NCI-H1694 treated with DMSO at 0.1 percent for 48 hours (cell line): Measurements from ENCODE around the gene COL5A1.

Source experiments
- DNase-seq: peaks from one replicate; lab custom pipeline; 2025; lab: John Stamatoyannopoulos, UW

COL5A1 gene

DNA sequence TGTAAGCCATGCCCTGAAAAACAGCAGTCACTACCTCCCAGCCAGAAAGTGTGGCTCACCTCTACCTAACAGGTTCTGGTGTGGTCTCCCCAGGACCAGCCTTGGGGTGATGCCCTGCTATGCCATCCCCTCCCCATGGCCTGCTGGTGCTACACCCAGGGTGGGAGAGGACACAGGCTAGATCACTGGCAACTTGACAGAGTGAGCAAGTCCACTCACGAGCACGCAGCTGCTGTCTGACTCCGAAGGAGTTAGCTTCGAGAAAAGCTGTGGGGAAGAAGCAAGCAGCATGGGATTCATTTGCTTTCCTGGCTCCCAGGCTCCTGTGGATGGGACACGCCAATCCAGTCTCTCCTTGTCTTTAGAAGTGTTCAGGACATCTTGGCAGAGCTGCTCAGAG is 102.2 kb downstream of the COL5A1 start:
- DNase-seq, result no peak

DNA sequence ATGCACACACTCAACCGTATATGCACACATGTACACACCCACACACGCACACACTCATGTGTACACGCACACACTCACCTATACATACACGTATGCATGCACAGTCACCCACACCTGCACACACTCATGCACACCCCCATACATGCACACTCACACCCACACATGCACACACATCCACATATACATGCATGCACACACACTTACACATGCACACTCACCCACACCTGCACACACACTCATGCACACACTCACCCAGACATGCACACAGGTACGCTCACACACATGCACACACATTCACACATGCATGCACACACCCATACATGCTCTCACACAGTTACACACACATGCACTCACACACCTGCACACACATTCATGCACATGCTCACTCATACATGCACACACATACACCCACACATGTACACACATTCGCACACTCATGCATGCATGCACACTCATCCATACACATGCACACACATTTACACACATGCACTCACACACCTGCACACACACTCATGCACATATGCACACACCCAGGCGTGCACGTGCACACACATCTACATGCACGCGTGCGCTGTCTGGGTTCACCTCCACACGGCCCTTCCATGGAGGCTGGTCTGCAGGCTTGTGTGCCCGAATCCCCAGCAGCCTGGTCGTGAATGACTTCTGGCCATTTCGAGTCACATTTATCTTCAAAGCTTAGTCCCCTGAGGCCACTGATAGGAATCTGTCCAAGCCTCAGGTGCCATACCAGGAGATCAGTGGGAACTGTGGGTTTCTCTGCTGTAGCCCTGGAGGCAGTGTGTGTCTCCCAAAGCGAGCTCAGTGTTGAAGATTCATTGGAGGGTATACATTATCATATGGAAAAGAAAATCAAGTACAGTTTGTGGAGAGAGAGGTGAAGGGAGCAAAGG is 103.0 kb downstream of the COL5A1 start:
- DNase-seq, result no peak

DNA sequence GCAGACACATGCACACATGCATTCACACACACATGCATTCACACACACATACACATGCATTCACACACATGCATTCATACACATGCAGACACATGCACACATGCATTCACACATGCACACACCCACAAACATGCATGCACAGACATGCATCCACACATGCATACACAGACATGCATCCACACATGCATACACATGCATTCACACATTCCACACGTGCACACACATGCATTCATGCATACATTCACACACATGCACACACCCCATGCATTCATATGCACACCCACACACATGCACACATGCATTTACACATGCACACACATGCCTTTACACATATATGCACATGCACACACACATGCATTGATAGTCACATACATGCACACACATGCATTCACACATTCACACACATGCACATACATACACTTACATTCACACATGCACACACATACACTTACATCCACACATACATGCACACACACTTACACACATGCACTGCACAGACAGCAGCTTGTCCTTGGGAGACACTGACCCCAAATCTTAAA is 106.4 kb downstream of the COL5A1 start:
- DNase-seq, result no peak

DNA sequence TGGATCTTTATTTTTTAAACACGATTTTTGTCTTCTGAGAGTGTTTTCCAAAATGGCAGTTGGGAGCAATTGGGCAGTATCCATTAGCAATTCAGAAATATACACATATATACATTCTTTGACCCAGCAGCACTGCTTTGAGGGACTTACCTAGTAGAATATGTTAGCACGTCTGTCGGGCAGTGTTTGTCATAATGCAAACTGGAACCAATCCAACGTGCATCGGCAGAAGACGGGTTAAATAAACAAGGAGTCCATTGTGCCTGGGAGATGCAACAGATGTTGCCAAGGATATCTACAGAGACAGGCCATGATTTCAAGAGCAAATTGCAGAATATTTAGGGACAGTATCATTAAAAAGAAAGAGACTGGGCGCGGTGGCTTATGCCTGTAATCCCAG is 107.0 kb downstream of the COL5A1 start:
- no peak for DNase-seq

DNA sequence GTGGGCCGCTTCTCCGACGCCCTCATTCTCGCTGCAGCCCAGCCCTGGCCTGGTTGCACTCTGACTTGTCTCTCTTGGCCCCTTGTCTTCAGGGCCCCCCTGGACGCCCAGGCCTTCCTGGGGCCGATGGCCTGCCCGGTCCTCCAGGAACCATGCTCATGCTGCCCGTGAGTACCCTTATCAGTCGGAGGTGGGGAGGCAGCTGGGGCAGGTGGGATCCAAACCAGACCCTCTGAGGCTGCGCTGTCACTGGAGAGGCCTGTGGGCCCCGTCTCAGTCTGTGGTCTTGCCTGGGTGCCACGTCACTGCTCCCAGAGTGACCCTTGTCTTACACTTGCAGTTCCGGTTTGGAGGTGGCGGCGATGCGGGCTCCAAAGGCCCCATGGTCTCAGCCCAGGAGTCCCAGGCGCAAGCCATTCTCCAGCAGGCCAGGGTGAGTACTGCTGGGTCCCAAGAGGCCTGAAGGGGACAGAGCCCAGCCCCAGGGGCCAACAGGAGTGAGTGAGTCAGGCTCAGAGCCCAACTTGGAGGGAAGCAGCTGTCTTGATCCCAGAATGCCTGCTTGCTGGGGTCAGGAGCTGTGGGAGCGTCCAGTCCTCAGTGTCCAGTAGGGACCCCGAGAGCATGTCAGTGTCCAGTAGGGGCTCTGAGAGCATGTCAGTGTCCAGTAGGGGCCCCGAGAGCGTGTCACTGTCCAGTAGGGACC is 109.0 kb downstream of the COL5A1 start:
- no peak for DNase-seq

DNA sequence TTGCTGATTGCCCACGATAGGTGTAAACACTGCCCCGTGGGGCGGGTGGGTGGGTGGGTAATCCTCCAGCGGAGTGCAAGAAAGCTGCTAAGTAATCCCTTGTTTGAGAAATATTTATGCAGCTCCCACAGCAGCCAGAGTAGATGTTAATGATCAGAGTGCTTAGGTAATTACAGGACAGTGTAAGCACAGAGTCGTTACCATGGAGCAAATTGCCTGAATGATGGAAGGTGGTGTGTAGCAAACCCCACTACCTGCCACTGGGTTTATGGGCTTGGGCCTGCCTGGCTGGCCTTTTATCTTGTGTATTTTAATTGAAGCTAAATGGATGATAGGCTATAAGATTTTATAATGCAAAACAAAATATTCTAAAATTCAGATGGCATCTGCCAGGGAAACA is 110.0 kb downstream of the COL5A1 start:
- no peak for DNase-seq

DNA sequence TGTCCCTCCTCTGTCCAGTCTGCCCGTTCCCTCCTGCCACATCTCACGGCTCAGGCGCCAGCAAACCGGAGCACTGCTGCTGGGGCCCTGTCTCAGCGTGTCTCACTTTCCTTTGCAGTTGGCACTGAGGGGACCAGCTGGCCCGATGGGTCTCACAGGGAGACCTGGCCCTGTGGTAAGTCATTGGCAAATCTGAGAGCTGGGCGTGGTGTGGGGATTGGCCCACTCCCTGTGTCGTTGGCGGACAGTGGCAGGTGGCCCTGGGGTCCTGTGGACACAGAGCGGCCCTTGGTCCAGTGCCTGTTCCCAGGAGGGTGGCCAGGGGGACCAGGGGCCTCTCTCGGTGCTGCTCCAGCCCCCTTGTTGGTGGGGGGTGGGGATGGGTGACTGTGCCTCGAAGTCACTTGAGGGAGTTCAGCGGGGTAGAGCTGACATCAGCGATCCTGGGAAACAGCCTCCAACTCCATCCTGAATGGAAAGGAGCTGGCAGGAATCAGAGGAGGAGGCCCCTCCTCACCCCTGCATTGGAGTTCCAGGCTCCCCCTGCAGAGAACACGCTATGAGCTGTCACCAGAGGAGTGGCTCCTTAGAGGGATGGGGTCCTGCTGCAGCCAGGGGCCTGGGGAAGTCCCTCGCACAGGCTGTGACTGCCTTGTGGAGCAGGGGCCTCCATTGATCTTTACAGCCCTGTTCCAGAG is 111.0 kb downstream of the COL5A1 start:
- no peak for DNase-seq

DNA sequence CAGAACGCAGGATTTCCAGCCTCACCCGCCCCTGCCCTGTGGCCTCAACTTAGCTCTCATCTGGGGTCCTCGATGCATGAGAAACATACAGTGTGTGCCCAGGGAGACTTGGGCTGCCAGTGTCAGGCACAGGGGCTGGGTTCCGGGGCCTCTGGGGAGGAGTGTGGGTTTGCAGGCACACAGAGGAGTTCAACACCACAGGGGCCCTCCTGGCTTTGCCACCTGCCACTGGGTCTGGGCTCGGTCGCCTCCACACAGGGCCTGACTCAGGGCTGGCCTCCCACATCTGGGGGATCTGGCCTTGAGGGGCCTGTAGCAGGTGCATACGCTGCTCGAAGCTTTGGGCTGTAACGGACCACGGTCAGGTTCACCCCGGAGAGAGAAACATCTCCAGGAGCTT is 111.6 kb downstream of the COL5A1 start:
- DNase-seq, result no peak

DNA sequence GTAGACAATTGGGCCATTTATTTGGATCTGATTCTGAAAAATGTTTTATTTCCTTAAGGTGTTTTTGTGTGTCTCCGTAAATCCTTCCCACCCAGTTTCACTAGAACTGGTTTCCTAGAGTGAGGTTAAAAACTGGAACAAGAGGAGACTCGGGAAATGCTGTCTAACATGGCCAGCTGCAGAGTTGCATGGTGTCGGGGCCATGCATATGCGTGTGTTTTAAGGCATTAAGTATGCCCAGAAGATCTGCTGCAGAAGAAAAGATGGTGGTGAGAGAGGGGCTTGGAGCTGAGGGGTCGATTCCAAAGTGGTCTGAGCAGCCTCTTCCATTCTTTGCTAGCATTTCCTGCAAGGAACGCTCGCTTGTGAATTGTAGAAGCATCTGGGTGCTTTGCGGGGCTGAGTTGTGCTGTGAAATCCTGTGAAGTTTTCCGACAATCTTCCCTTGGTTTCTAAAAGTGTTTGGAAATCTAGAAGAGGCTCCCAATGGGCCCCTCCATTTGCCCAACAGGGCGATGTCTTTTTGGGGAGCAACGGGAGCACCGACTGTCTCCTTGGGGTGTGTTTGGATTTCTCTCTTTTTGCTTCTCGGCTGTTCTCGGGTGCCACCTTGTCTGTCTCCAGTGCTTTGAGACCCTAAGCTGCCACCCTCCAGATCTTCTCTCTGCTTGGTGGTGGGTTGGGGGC is 113.8 kb downstream of the COL5A1 start:
- no peak for DNase-seq

DNA sequence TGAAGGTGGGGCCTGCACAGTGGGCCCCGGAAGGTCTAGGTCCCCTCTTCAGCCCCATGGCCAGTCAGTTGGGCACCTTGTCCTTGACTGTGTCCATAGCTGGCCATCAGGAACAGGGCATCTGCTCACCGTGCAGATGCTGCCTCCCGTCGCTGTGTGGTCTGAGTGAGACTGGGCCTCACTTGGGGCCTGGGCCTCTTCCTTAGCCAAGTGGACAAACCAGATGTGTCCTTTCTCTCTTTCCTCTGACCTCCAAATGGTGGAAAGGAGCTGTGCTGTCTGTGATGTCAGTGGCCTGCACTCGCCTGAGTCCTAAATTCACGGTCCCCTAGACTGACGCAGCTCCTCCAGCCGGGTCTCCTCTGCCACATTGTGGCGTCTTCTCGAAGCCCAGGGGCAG is 114.5 kb downstream of the COL5A1 start:
- no peak for DNase-seq

DNA sequence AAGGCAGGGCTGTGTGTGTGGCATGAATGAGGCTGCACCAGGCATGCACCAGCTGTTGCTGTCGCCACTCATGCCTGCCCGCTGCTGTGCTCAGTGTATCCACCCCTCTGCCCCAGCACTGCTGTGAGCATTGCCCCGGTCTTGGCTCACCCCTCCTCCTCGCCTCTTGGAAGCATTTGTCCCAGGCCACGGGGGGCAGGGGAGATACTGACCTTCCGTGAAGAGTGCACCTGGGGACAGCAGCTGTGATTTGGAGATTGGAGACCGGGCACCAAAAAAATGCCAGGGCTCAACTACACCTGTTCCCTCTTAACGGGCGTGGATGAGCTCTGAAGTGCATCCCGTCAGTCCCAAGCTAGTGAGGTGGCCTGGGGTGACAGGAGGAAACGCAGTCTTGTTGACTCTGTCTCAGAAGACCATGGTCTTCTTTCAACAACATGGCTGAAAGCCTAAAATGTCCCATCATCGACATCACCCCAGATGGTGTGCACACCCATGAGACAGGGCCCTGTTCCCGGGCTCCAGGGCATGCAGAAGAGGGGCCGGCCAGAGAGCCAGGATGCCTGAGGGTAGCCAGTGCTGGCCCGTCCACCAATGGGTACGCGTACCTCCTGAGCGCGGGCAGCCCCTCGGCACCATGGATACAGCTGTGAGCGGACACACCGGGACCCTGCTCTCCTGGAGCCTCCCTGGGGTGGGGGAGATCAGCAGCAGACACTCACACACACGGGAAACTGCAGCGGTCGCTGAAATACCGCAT is 115.8 kb downstream of the COL5A1 start:
- DNase-seq, result no peak

DNA sequence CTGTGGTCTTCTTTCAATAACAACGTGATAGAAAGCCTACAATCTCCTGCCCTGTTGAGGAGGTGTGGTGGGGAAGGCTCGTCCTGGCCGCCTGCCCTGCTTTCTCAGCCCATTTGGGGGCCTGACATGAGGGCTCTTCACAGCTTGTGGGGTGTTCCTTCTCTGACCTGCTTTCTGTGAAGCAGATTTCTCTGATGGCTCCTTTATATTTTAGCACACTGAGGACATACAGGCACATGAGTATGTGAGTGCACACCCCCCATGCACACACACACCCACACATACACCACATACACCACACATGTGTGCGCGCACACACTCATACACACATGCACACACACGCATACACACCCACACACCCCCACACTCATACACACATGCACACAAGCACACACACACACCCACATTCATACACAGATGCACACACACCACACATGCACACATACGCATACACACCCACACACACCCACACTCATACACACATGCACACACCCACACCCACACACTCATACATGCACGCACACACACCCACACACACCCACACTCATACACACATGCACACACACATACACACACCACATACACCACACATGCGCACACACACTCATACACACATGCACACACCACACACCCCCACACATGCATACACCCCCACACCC is 117.5 kb downstream of the COL5A1 start:
- DNase-seq, result no peak

DNA sequence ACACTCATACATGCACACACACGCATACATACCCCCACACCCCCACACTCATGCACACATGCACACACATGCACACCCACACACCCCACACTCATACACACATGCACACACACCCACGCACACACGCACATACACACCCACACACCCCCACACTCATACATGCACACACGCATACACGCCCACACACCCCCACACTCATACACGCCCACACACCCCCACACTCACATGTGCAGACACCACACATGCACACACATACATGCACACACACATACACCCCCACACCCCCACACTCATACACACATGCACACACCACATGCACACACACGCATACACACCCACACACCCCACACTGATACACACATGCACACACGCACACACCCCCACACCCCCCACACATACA is 118.3 kb downstream of the COL5A1 start:
- no peak for DNase-seq

DNA sequence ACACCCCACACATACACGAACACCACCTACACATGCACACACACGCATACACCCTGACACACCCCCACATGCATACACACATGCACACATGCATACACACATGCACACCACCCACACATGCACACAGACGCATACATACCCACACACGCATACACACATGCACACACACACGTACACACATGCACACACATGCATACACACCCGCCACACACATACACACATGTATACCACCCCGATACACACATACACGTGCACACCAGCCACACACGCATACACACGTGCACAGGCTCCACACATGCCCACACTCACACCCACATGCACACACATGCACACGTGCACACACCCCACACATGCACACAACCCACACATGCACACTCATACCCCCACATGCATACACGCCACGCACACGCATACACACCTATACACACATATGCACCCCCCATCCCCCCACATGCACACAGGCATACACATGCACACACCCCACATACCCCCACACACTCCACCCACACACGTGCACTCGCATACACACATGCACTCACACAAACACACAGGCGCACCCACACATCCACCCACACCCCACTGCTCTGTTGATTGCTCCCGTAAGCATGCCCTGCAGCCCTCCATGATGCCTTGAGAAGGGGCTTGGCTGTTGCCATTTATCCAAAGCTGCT is 119.3 kb downstream of the COL5A1 start:
- no peak for DNase-seq

DNA sequence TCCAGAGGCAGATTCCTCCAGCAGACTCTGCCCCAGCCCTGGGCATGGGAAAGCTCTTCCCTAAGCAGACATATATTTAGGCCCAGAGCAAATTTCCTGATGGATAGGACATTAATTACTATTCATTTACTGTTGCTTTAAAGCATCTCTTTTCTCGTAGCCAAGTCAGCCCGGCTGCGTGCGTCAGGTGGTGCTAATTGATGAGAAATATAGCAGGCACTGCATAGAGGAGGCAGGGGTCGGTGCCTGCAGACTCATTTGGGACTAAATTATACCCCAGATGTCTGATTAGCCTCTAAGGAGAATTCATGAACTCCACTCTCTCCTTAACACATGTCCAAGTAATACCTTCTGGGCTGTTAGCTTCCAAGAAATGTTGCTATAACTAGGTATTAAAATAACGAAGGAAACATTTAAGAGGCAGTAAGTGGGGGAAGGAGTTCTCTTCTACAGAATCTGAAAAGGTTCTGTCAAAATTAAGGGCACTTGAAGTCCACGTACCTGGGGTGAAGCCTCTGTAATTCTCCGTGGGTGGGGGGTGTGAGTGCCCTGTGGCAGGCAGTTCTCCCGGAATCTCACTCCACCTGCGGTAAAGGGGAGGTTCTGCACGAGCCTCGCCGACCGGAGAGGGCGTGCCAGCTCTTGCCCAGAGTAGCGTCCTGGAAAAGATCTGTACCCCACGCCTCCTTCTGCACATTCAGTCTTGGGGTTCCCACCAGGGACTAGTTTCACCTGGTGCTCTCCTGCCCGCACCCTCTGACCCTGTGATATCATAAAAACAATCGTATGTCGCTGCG is 123.1 kb downstream of the COL5A1 start:
- DNase-seq, result no peak

DNA sequence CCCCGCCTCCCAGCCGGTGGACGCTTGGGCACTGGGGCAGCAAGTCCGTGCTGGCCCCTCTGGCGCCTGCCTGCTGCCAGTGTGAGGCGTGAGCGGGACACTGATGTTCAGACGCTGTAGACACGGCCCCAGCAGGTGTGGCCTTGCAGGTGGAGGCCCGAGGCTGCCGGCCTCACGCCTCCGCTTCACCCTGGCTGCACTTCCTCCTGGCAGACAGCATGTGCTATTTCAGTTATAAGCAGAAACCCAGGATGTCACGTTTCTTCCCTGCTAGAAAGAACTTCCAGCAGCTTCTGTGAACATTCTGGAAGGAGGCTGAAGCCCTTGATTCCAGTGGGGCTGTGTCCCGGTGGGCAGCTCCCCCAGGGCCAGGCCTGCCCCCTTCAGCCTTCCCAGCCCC is 124.2 kb downstream of the COL5A1 start:
- no peak for DNase-seq

DNA sequence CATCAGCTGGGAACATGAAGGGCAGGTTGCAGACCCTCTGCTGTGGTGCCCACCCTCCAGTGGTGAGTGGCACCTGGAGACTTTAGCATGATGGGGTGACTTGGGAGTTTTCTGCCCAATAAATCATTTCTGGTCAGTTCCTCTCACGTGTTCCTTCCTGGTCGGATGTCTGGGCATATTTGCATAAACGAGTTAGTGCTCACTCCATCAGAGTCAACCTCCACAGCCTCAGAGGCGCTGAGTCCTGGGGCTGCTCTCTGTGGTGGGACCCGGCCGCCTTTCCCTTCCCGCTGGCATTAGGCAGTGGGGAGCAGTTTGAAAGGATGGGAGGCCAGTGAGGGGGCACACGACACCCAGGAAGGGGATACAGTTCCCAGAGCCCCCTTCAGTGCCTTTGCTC is 125.0 kb downstream of the COL5A1 start:
- no peak for DNase-seq

DNA sequence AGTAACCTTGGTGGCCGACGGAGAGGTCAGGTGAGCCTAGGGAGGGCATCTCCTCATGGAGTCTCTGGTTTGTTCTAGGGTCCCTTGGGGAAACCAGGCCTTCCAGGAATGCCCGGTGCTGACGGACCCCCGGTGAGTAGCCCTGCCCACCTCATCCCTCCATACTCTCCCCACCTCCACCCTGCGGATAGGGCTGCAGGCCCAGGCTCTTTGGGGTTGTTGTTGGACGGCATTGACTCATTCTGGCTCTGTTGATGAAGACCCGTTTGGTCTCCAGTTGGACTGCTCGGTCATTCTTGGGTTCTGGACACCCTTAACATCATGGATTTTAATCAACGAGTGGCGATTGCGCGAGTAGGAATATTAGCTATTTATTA is 126.7 kb downstream of the COL5A1 start:
- DNase-seq, result no peak

DNA sequence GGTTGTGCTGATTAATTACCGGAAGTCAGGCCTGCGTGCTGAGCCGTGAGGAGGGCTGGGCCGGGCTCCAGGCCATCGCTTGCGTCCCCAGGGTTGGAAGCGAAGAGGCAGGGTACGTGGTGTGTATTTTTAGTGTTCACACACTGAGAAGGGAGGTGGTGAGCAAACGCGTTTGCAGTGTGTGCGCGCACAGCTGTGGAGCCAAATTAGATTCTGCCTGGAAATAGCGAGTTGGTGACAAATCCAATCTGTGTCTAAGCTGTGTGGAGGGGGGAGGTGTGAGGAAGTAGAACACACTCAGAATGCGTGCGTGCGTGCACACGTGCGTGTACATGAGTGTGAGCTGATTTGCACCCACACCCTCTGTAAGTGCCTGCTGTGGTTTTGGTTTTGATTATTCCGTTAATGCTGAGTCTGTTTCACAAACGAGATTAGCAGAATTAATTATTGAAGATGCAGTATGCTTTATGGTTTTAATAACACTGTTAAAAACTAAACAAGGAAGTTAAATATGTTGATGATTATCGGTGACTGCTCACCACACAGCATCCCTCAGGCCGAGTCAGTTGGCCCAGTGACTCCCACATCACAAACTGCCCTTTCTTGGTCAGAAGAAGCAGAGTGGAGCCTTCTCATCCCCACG is 127.2 kb downstream of the COL5A1 start:
- no peak for DNase-seq
